Left lung (tissue), 10 donors: Measurements from ENCODE around the gene ENOX1. TPM values are rescaled to one million over a fixed set of nuclear protein-coding genes. Genes with fewer than 3 reads are reported as not detected.

Experiments used
- ATAC-seq: fragments of 200-7000 bp; cut with Tn5 transposase; one replicate; pipeline ENCODE4 v1.9.1; 2020; ENCODE audit warnings: moderate library complexity
- DNase-seq, 4 donors: peaks; one replicate each; pipeline ENCODE4 v3.0.0-alpha.2; 2013 to 2020
- H3K27ac ChIP-seq, 2 donors: fragments of 200-600 bp; sonication (generic) in 1 of 2; one replicate each; pipeline versions ENCODE4 v1.5.0 to v1.8.0; 2020 to 2021
- H3K27me3 ChIP-seq, 2 donors: fragments of 200-600 bp; sonication (generic) in 1 of 2; one replicate each; pipeline versions ENCODE4 v1.5.0 to v1.8.0; 2020 to 2021
- H3K36me3 ChIP-seq, 2 donors: fragments of 200-600 bp; sonication (generic) in 1 of 2; one replicate each; pipeline versions ENCODE4 v1.5.0 to v1.8.0; 2020 to 2021
- H3K4me1 ChIP-seq, 2 donors: fragments of 200-600 bp; one replicate each; pipeline ENCODE4 v1.8.0; 2021
- H3K4me3 ChIP-seq, 2 donors: fragments of 200-600 bp; sonication (generic) in 1 of 2; one replicate each; pipeline versions ENCODE4 v1.5.0 to v1.8.0; 2020 to 2021; ENCODE audit warnings: mild to moderate bottlenecking in 1 of 2
- H3K9me3 ChIP-seq, 2 donors: fragments of 200-600 bp; sonication (generic) in 1 of 2; one replicate each; pipeline versions ENCODE4 v1.5.0 to v1.8.0; 2020 to 2021
- CTCF ChIP-seq, 2 donors: fragments of 200-600 bp; sonication (generic) in 1 of 2; IDR thresholded peaks; one replicate each; pipeline versions ENCODE4 v1.5.0 to v1.8.0; 2021; ENCODE audit warnings: antibody characterized with exemption in 2 of 2
- intact Hi-C, 2 donors: fragments of 100-400 bp; cut with DNase I; formaldehyde crosslinking; loops; one replicate each; pipeline versions ENCODE4 v1.11.2 to v1.14.2; 2022
- polyA plus RNA-seq, 6 donors: library from polyadenylated mRNA; unstranded; fragments of 120-200 nt; gene quantifications; one replicate each; pipeline ENCODE4 v1.2.1, GENCODE V29; 2013; ENCODE audit not compliant: insufficient read length in 6 of 6
- total RNA-seq, 2 donors: library from RNA; stranded (reverse); fragmentation: NEBNext Ultra II Directional; extraction: Animal tissue kit (Norgen Biotek cat#: 25700); gene quantifications; one replicate each; pipeline ENCODE4 v1.2.1, GENCODE V29; 2021
- donor health status: DM: no; HTN: yes; CAD: no.
- donor health status: DM: no; HTN: no; CAD: no.

Gene ENOX1
- total and polyA plus RNA-seq, 8 donors: 1.5 to 9.0 (median 6.8) TPM

- no peak overlapping the region for H3K27ac ChIP-seq
- no peak for TF ChIP-seq CTCF (IDR thresholded peaks at IDR 0.05)
Measured at GRCh38 chr13:43687038-43687437, 99.7 kb downstream of the ENOX1 start.

GRCh38 chr13:43686557-43686956 is 100.2 kb downstream of the ENOX1 start:
- H3K9me3 ChIP-seq: no peaks in the 10 kb centered on the region
- intact Hi-C loops: no loop called here
- H3K36me3 ChIP-seq: no peaks in the 10 kb centered on the region
- TF ChIP-seq CTCF (IDR thresholded peaks at IDR 0.05): no peak
- no peak overlapping the region for H3K27ac ChIP-seq
- no peaks in the 10 kb centered on the region for H3K27me3 ChIP-seq
- H3K4me1 ChIP-seq: no peaks in the 10 kb centered on the region
- ATAC-seq (no peak), DNase-seq (no peak)
- no peak overlapping the region for H3K4me3 ChIP-seq

More at GRCh38 chr13:43687038-43687437, 99.7 kb downstream of the ENOX1 start:
- no peaks in the 10 kb centered on the region for H3K36me3 ChIP-seq
- ATAC-seq: no peak
- no peaks in the 10 kb centered on the region for H3K27me3 ChIP-seq
- no peaks in the 10 kb centered on the region for H3K9me3 ChIP-seq
- intact Hi-C loops: no loop called here
- no peaks in the 10 kb centered on the region for H3K4me1 ChIP-seq
- no peak overlapping the region for H3K4me3 ChIP-seq
- DNase-seq: no peak

GRCh38 chr13:43684963-43685725 is 101.6 kb downstream of the ENOX1 start:
- Histone ChIP-seq H3K27ac (no peak overlapping the region), H3K9me3 (no peaks in the 10 kb centered on the region), H3K36me3 (no peaks in the 10 kb centered on the region), H3K4me3 (no peak overlapping the region), H3K27me3 (no peaks in the 10 kb centered on the region), H3K4me1 (no peaks in the 10 kb centered on the region)
- no peak for TF ChIP-seq CTCF (IDR thresholded peaks at IDR 0.05)
- ATAC-seq (no peak), DNase-seq (no peak)
- intact Hi-C loops: no loop called here

- H3K27me3 ChIP-seq: no peaks in the 10 kb centered on the region
- no peaks in the 10 kb centered on the region for H3K4me1 ChIP-seq
- intact Hi-C loops: no loop called here
- ATAC-seq (no peak), DNase-seq (no peak)
- no peaks in the 10 kb centered on the region for H3K9me3 ChIP-seq
- no peak overlapping the region for H3K27ac ChIP-seq
- no peaks in the 10 kb centered on the region for H3K36me3 ChIP-seq
- TF ChIP-seq CTCF (IDR thresholded peaks at IDR 0.05): no peak
- no peak overlapping the region for H3K4me3 ChIP-seq
Measured at GRCh38 chr13:43682701-43683100, 104.1 kb downstream of the ENOX1 start.

GRCh38 chr13:43676320-43676719 is 110.5 kb downstream of the ENOX1 start:
- no peaks in the 10 kb centered on the region for H3K27me3 ChIP-seq
- H3K4me3 ChIP-seq: no peak overlapping the region
- H3K4me1 ChIP-seq: no peaks in the 10 kb centered on the region
- H3K36me3 ChIP-seq: no peaks in the 10 kb centered on the region
- ATAC-seq (no peak), DNase-seq (no peak)
- no peak for TF ChIP-seq CTCF (IDR thresholded peaks at IDR 0.05)
- no peak overlapping the region for H3K27ac ChIP-seq
- intact Hi-C loops: no loop called here
- H3K9me3 ChIP-seq: no peaks in the 10 kb centered on the region
